Mesenteric fat pad (tissue), 1 donor: ENCODE results near the gene GTF2A1. TPM values are rescaled to one million over a fixed set of nuclear protein-coding genes. Genes with fewer than 3 reads are reported as not detected.

ENCODE experiments used
- DNase-seq: peaks from one replicate; pipeline ENCODE4 v3.0.0-alpha.2; 2020; ENCODE audit warnings: low spot score
- total RNA-seq: library from RNA; stranded (reverse); fragmentation: NEBNext Ultra II Directional; extraction: Animal tissue kit (Norgen Biotek cat#: 25700); gene quantifications from one replicate; pipeline ENCODE4 v1.2.1, GENCODE V29; 2021
- donor health status: DM: yes; HTN: yes; CAD: no.

Gene GTF2A1
- total RNA-seq, 1 donor from 2014 or later = 24.7 TPM

DNA sequence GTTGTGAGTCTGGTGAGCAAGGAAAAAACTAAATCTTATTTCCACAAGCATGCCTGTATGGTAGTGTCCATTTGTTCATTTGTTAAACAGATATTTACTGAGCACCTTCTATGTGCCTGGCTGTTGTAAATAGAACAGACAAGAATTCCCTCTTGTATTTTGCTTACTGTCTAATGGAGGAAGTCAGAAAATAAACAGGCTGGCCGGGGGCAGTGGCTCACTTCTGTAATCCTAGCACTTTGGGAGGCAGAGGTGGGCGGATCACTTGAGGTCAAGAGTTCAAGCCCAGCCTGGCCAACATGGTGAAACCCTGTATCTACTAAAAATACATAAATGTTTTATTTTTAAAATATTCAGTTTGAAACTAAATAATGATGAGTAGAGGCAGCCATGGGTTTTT lies 79.3 kb downstream of the GTF2A1 start:
- no peak for DNase-seq

DNA sequence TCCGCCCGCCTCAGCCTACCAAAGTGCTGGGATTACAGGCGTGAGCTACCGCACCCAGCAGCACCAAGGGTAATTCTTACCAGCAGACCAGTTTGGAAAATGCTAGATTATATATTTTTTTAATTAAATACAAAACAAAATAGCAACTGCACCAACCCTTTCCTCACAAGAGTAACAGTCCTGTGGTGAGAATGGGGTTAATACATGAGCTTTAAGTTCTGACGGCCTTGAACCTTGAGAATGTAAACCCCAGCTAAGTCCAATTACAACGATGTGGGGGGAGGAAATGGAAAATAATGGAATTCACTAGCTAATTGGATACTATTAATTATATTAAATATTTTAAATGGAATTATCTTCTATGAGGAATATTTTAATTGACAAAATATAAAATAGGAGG lies 82.3 kb downstream of the GTF2A1 start:
- DNase-seq = no peak

DNA sequence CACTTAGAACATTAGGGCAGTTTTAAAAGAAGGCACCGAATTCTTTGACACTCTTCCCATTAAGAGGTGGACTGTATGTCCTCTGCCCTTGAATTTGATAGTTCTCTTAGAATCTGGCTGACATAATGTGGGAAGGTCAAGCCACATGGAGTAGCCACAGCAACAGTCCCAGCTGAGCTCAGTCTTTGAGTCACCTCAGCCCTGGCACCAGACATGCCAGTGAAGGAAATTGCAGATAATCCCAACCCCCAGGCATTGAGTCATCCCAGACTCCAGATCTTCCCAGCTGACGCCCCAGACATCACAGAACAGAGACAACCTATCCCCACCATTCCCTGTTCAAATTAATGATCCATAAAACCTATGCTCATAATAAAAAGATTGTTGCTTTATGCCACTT lies 83.4 kb downstream of the GTF2A1 start:
- no peak for DNase-seq

DNA sequence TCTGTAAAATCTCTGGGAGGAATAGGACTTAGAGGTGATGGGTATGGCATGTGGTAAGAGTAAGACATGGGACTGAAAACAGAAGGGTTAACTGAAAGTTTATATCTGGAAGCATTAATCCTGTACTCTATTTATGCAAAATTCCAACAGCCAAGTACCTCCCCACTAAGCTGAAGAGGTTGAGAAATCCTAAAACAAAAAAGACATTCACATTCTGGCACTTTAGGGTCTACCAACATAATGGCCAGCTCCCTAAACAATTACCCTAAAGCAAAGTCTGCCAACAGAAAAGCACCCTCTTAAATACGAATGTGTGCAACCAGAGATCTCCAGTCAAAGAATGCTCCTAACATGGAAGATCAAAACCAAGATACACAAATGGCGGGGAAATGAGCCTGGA lies 87.4 kb downstream of the GTF2A1 start:
- no peak for DNase-seq

DNA sequence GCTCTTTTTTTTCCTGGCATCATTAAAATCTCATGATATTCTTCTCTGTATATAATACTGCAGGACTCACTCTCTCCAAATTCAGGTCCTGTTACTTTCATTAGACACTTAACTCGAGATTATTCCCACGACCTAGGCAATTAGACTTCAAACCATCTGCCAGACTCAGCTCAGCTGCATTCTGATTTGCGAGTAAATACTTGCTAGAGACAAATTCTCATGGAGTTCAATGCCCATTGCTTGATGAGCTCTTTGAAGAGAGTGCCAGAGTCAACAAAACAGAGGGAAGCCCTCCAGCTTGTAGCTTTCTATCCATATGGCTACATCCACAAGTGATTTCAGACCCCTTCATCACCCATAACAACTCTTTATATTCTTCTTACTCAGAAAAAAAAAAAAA lies 88.3 kb downstream of the GTF2A1 start:
- DNase-seq = no peak

DNA sequence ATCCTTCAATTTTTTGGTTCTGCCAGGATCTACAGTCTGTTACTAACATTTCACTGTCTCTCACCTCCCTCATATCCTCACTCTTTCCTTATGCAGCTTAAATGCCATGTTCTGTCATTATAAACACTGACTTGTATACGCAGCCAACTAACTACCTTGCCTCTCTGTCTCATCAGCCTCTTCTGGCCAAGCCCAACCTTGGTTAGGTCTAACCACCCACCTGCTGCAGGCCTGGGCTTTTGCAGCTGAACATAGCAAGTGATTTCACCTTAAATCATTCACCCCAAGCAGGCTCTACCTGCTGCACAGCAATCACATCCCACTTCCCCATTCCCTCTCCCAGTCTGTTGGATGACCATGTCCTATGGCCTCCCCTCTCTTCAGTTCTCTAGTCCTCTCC lies 91.5 kb downstream of the GTF2A1 start:
- no peak for DNase-seq

DNA sequence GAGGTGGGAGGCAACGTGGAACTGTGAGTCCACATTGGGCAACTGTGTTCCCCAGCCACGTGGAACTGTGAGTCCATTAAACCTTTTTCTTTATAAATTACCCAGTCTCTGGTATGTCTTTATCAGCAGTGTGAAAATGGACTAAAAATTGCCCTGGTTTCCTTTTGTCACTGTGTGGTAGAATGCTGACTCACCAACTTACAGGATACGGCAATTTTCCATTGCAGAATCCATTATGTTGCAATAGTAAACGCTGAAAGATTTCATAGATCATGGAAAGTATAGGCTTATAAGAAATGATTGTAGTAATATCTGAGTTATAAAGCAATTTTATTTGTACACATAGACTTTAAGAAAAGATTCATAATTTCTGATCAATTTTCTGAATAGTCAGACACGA lies 93.0 kb downstream of the GTF2A1 start:
- DNase-seq = no peak

DNA sequence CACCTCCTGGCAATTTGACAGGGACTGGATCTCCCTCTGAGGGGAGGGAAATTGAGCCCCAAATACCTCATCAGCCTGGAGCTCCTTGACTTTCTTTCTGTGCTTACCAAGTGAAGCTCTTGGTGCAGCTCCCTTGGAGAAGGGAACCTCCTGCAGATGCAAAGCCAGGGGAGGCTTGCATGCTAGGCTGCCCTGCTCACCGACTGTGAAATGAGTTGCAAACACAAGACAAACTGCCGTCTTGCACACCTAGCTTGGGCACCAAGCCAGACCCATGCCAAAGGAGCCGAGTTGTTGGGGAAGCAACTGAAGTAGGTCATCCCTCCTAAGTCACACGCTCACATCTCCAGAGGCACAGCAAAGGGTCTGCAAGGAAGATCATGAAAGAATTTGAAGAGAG lies 95.2 kb downstream of the GTF2A1 start:
- no peak for DNase-seq

Other genes starting within 250 kb of the GTF2A1 start
- 20.8 TPM for gene STON2, start 179.4 kb upstream of the GTF2A1 start, total RNA-seq